Activated T-helper 1 cell treated with anti-CD3 and anti-CD28 coated beads, Interleukin-2, amount 50 U/mL, for 16 hours (primary cell): ENCODE measurements around the gene TBKBP1.

ENCODE experiments used
- DNase-seq, 2 donors: peaks; one replicate each; pipeline ENCODE4 v3.0.0-alpha.2; 2020; ENCODE audit warnings: low read depth in 1 of 2, low spot score in 1 of 2

The TBKBP1 gene

GRCh38 chr17:47693731-47694580 is at the start of gene TBKBP1:
TSS of gene TBKBP1 (plus strand) at chr17:47694161. CDS start at chr17:47696113, 1,952 bp downstream.
- DNase-seq = no peak

GRCh38 chr17:47644324-47644723 is 49.6 kb upstream of the TBKBP1 start:
- DNase-seq = no peak

GRCh38 chr17:47649153-47649971 is 44.6 kb upstream of the TBKBP1 start, which contains the start of gene KPNB1:
TSS of gene KPNB1 (plus strand) at chr17:47649919. CDS start at chr17:47650245, 326 bp downstream.
- peak; percentile 94 to 97 for DNase-seq

- peak; percentile 21 to 37 for DNase-seq
Measured at GRCh38 chr17:47649972-47650524, 43.9 kb upstream of the TBKBP1 start.

- peak; percentile 74 to 93 for DNase-seq
Measured at GRCh38 chr17:47650525-47651522, 43.1 kb upstream of the TBKBP1 start.

- no peak for DNase-seq
Measured at GRCh38 chr17:47651704-47652103, 42.3 kb upstream of the TBKBP1 start.

GRCh38 chr17:47652570-47652969 is 41.4 kb upstream of the TBKBP1 start:
- DNase-seq = no peak

- no peak for DNase-seq
Measured at GRCh38 chr17:47653442-47653841, 40.5 kb upstream of the TBKBP1 start.

GRCh38 chr17:47654991-47655390 is 39.0 kb upstream of the TBKBP1 start:
- DNase-seq = no peak

- no peak for DNase-seq
Measured at GRCh38 chr17:47660064-47660492, 33.9 kb upstream of the TBKBP1 start.

- DNase-seq = peak; percentile 24 to 43
Measured at GRCh38 chr17:47663912-47664623, 29.9 kb upstream of the TBKBP1 start.

GRCh38 chr17:47664624-47664941 is 29.4 kb upstream of the TBKBP1 start:
- no peak for DNase-seq

- no peak for DNase-seq
Measured at GRCh38 chr17:47665655-47666054, 28.3 kb upstream of the TBKBP1 start.

GRCh38 chr17:47669081-47669480 is 24.9 kb upstream of the TBKBP1 start:
- no peak for DNase-seq

- DNase-seq = no peak
Measured at GRCh38 chr17:47670064-47670463, 23.9 kb upstream of the TBKBP1 start.

GRCh38 chr17:47674499-47674898 is 19.5 kb upstream of the TBKBP1 start:
- DNase-seq = no peak

GRCh38 chr17:47675380-47676198 is 18.4 kb upstream of the TBKBP1 start:
- DNase-seq = no peak

- no peak for DNase-seq
Measured at GRCh38 chr17:47676199-47676472, 17.8 kb upstream of the TBKBP1 start.

GRCh38 chr17:47676510-47677165 is 17.3 kb upstream of the TBKBP1 start:
- no peak for DNase-seq
